D721Med (cell line): ENCODE data around the gene RBBP8.

Source experiments
- DNase-seq: peaks from one replicate; pipeline ENCODE4 v3.0.0; 2011; ENCODE audit warnings: low spot score; ENCODE audit not compliant: insufficient read length
- FAIRE-seq: peaks from 2 replicates; lab custom pipeline; 2011; peaks lifted over from hg19 to GRCh38; lab: Jason Lieb, UNC
- TF ChIP-seq, protein P1 (sequence below): IDR thresholded peaks from 2 replicates; pipeline ENCODE4 v1.5.1; 2012; ENCODE audit warnings: mild to moderate bottlenecking, control low read depth; ENCODE audit not compliant: insufficient read depth; ENCODE audit errors: missing control alignments

Gene RBBP8

DNA sequence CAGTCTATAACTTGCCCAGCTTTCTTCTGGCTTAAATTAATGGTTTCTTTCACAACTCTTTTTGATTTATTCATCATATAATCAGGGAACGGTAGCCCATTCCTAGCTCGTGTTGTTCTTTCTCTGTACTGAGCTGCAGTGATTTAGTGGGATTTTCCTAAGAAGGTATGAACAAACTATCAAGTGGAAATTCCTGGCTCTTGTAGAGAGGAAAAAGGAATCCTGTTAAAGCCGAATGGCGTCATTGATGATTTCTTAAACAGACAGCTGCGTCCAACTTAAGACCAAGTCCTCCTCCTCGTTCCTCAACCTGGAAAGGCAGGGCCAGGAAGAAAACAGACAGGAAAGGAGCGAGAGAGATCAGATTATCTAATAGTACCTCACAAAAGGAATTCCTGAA is 132.9 kb downstream of the RBBP8 start:
- DNase-seq: no peak
- TF ChIP-seq, protein P1, sequence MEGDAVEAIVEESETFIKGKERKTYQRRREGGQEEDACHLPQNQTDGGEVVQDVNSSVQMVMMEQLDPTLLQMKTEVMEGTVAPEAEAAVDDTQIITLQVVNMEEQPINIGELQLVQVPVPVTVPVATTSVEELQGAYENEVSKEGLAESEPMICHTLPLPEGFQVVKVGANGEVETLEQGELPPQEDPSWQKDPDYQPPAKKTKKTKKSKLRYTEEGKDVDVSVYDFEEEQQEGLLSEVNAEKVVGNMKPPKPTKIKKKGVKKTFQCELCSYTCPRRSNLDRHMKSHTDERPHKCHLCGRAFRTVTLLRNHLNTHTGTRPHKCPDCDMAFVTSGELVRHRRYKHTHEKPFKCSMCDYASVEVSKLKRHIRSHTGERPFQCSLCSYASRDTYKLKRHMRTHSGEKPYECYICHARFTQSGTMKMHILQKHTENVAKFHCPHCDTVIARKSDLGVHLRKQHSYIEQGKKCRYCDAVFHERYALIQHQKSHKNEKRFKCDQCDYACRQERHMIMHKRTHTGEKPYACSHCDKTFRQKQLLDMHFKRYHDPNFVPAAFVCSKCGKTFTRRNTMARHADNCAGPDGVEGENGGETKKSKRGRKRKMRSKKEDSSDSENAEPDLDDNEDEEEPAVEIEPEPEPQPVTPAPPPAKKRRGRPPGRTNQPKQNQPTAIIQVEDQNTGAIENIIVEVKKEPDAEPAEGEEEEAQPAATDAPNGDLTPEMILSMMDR: no peak
- FAIRE-seq: no peak

DNA sequence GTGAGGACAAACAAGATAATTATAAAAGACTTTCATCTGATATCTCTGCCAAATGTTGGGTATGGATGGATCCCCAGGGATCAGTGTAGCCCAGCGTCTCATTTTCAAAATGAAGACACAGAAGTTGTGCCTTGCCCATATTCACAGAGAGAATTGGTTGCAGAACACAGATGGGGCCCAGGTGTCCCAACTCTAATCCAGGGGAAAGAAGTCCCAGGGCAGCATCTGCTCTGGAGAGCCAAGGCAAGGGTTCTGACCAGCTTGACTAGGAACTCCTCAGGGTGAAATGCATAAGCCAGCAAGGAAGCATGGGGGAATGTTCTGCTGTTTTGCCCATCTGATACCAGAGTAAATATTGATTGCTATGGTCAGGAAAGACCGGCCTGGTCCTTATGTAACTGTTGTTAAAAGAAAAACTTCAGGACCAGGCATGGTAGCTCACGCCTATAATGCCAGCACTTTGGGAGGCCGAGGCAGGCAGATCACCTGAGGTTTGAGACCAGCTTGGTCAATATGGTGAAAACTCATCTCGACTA is 133.4 kb downstream of the RBBP8 start:
- FAIRE-seq: no peak
- TF ChIP-seq, protein P1: no peak
- no peak for DNase-seq

DNA sequence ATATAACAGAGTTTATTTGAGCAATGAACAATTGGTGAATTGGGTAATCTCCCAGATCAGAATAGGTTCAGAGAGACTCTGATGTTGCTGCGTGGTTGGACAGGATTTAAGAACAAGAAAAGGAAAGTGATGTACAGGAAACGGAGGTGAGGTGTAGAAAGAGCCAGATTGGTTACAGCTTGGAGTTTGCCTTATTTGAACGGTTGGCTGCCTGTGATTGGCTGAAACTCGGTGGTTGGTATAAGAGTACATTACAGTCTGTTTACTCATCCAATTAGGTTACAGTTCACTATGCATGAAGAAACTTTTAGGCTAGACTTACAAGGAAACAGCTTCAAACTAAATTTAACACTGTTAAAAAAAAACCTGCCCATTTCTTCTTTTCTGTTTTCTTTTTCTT is 134.1 kb downstream of the RBBP8 start:
- DNase-seq: no peak
- TF ChIP-seq, protein P1: no peak
- no peak for FAIRE-seq

DNA sequence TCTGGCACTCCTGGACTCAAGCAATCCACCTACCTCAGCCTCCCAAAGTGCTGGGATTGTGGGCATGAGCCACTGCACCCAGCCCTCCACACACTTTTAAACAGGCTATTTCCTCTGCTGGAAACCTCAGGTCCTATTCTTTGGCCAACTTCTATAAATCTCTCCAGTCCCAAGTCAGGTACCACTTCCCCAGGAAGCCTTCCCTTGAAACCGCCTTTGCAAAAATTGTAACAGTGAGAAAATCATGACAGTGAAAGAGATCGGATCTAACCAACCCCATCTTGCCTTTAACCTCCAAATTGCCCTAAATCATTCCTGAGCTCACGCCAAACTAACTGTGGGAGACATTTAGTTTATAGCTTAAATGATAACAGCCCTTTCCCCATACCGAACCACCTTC is 134.9 kb downstream of the RBBP8 start:
- DNase-seq: no peak
- TF ChIP-seq, protein P1: no peak
- FAIRE-seq: no peak

DNA sequence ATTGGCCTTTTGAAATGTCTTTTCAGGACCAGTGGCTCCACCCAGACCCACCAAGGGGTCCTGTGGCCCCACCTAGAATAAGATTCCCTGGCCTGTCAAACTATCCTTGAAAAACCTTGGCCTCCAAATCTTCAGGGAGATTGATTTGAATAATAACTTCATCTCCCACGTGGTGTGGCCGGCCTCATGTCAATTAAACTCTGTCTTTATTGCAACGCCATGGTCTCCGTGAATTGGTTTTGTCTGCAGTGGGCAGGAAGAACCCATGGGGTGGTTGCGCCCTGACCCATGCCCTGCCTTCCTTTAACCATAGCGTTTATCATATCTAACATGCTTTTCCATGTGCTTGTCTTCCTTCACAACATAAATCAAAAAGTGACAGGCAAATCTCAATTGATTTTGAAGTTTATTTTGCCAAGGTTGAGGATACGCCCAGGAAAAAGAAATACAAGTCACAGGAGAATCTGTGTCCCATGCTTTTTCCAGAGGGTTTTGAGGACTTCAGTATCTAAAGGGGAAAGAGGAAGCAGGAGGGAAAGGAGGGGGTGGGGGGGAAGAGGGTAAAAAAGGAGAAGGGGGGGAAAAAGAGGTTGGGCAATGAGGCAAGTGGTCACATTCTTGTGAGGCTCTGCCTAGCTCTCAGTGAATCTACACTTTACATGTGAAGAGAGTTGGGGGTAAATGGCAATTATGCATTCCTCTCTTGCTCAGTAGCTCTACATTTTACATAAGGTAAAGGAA is 135.6 kb downstream of the RBBP8 start:
- TF ChIP-seq, protein P1: no peak
- no peak for DNase-seq
- no peak for FAIRE-seq

DNA sequence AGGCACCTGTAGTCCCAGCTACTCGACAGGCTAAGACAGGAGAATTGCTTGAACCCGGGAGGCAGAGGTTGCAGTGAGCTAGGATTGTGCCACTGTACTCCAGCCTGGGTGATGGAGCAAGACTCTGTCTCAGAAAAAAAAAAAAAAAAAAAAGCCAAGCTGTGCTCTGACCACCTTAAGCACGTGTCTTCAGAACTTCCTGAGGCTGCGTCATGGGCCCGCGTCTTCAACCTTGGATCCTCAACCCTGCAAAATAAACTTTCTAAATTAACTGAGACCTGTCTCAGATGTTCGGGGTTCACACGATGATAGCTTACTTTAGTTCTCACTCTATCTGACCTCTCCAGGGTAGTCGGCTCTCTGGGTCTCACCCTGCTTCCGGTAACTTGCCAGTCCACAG is 136.4 kb downstream of the RBBP8 start:
- TF ChIP-seq, protein P1: no peak
- DNase-seq (no peak), FAIRE-seq (no peak)

DNA sequence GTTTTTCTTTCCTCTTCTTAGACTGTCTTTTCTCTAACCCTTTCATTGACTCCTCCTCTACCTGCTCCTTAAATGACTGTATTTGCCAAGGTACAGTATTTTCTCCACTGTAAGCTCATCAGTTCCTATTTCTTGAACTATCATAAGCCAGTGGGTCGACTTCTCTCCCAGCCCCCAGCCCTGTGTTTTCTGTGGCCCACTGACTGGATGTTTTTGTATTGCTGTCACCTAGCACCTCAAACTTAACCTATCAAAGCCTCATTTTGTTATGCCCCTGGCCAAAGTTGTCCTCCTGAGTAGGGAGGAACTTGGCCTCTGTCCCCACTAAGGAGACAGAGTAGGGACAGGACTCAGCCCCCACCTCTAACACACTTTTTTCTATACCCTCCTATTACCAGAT is 136.8 kb downstream of the RBBP8 start:
- TF ChIP-seq, protein P1: no peak
- no peak for DNase-seq
- FAIRE-seq: no peak
